Smooth muscle cell (in vitro differentiated cells): ENCODE measurements around the gene GALK2. TPM values are rescaled to one million over a fixed set of nuclear protein-coding genes. Genes with fewer than 3 reads are reported as not detected.
"Not testable (repeated sequence)": the region's sequence is repeated elsewhere in the genome, so short reads cannot be mapped to it uniquely, and the experiment has no call there.

Experiments
- DNase-seq: peaks from one replicate; lab custom pipeline; 2025; ENCODE audit not compliant: unreplicated experiment; lab: John Stamatoyannopoulos, UW
- H2AFZ ChIP-seq: fragments of 200-600 bp; sonication (generic); 2 replicates; pipeline ENCODE4 v1.6.0; 2016; ENCODE audit warnings: antibody characterized with exemption, low read depth, mild to moderate bottlenecking
- H3F3A ChIP-seq: fragments of 200-600 bp; sonication (generic); 2 replicates; pipeline ENCODE4 v1.6.0; 2017; ENCODE audit warnings: antibody characterized with exemption, low read depth
- H3K27ac ChIP-seq: fragments of 200-600 bp; sonication (generic); 2 replicates; pipeline ENCODE4 v1.5.1; 2016; ENCODE audit warnings: low read depth, mild to moderate bottlenecking
- H3K27me3 ChIP-seq: fragments of 200-600 bp; sonication (generic); 2 replicates; pipeline ENCODE4 v1.6.1; 2016; ENCODE audit warnings: low read depth, mild to moderate bottlenecking
- H3K36me3 ChIP-seq: fragments of 200-600 bp; sonication (generic); 2 replicates; pipeline ENCODE4 v1.5.1; 2016; ENCODE audit warnings: low read depth
- H3K4me1 ChIP-seq: fragments of 200-600 bp; sonication (generic); 2 replicates; pipeline ENCODE4 v1.5.1; 2016; ENCODE audit warnings: low read depth
- H3K4me2 ChIP-seq: fragments of 200-600 bp; sonication (generic); 2 replicates; pipeline ENCODE4 v1.6.0; 2016; ENCODE audit warnings: mild to moderate bottlenecking
- H3K4me3 ChIP-seq: fragments of 200-600 bp; sonication (generic); 2 replicates; pipeline ENCODE4 v1.5.1; 2016; ENCODE audit warnings: mild to moderate bottlenecking
- H3K79me2 ChIP-seq: fragments of 200-600 bp; sonication (generic); 2 replicates; pipeline ENCODE4 v1.6.0; 2016; ENCODE audit warnings: low read depth, mild to moderate bottlenecking
- H3K9ac ChIP-seq: fragments of 200-600 bp; sonication (generic); 2 replicates; pipeline ENCODE4 v1.6.0; 2016; ENCODE audit warnings: low read depth
- H3K9me3 ChIP-seq: fragments of 200-600 bp; sonication (generic); replicated peaks from 2 replicates; pipeline ENCODE4 v1.5.1; 2016; ENCODE audit warnings: low read depth
- H4K20me1 ChIP-seq: fragments of 200-600 bp; sonication (generic); 2 replicates; pipeline ENCODE4 v1.6.0; 2016; ENCODE audit warnings: low read depth
- WGBS: methylation state at CpG from one replicate; pipeline ENCODE4 v1.1.7; 2016; ENCODE audit warnings: low lambda C conversion rate; 5-methylcytosine and 5-hydroxymethylcytosine counted together
- polyA plus RNA-seq: library from polyadenylated mRNA; unstranded; fragments of >200 nt; fragmentation: Nextera tagmentation; extraction: Ambion mirVana; gene quantifications from 2 replicates; pipeline ENCODE4 v1.2.1, GENCODE V29; 2016
- total RNA-seq: library from RNA; depleted of rRNA; stranded (reverse); fragments of >200 nt; gene quantifications from 2 replicates; pipeline ENCODE4 v1.2.3, GENCODE V29; 2014
- TF ChIP-seq, protein P1 (sequence below): fragments of 200-600 bp; sonication (generic); IDR thresholded peaks from 2 replicates; pipeline ENCODE4 v1.5.1; 2017; ENCODE audit warnings: borderline replicate concordance, mild to moderate bottlenecking, antibody characterized with exemption; ENCODE audit not compliant: insufficient read depth, poor library complexity, severe bottlenecking

Gene GALK2
- total and polyA plus RNA-seq, 2 experiments from 2014 or later, result 24.4 to 33.4 TPM

DNA sequence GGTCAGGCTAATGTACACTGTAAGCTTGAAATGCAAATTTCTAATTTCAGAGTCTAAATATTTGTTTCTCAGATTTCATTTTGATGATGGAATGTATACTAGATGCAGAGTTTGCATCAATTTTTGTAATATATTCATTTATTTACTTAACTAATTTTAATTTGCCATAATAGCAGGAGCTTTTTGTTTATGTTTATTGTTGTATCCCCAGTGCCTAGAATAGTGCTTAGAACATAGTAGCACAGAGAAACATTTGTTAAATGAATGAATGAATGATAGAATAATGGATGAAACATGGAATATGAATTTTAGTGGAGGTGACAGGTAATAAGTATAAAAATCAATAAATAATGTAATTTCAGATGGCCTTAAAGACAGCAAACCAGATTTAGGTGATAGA is 5.2 kb upstream of the GALK2 start:
- no peak overlapping the region for H3K27ac ChIP-seq
- no peak for DNase-seq
- peaks cover 6% of the 10 kb centered on the region for H3K36me3 ChIP-seq
- H3K9me3 ChIP-seq, result no peaks in the 10 kb centered on the region
- TF ChIP-seq, protein P1, sequence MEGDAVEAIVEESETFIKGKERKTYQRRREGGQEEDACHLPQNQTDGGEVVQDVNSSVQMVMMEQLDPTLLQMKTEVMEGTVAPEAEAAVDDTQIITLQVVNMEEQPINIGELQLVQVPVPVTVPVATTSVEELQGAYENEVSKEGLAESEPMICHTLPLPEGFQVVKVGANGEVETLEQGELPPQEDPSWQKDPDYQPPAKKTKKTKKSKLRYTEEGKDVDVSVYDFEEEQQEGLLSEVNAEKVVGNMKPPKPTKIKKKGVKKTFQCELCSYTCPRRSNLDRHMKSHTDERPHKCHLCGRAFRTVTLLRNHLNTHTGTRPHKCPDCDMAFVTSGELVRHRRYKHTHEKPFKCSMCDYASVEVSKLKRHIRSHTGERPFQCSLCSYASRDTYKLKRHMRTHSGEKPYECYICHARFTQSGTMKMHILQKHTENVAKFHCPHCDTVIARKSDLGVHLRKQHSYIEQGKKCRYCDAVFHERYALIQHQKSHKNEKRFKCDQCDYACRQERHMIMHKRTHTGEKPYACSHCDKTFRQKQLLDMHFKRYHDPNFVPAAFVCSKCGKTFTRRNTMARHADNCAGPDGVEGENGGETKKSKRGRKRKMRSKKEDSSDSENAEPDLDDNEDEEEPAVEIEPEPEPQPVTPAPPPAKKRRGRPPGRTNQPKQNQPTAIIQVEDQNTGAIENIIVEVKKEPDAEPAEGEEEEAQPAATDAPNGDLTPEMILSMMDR, result no peak
- no peak overlapping the region for H2AFZ ChIP-seq
- no peaks in the 10 kb centered on the region for H4K20me1 ChIP-seq
- H3K4me3 ChIP-seq, result no peak overlapping the region
- no peak overlapping the region for H3K4me2 ChIP-seq
- H3F3A ChIP-seq, result no peaks in the 10 kb centered on the region
- no peaks in the 10 kb centered on the region for H3K4me1 ChIP-seq
- H3K27me3 ChIP-seq, result no peaks in the 10 kb centered on the region
- peaks cover 20% of the 10 kb centered on the region for H3K79me2 ChIP-seq
- no peak overlapping the region for H3K9ac ChIP-seq

DNA sequence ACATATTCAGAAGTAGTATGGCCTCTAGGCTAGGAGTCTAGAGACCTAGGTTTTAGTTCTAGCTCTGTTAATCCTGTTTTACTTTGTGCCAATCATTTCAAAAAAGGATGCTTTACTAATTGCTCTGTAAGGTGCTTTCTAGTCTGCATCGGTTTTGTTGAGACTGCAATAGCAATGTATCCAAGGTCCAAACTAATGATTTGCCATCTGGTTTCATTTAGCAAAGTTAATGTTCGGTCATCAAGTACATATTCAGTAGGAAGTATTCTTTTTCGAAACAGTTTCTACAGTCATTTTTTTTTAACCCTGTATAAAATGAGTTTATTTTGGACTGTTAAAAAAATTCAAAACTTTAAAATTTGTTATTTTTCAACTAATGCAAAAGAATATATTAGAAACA is 2.0 kb upstream of the GALK2 start:
- Histone ChIP-seq H3K36me3 (no peaks in the 10 kb centered on the region), H3K79me2 (peaks cover 30% of the 10 kb centered on the region), H3K4me3 (no peak overlapping the region), H3K27me3 (no peaks in the 10 kb centered on the region), H3K4me1 (peaks cover 7% of the 10 kb centered on the region), H4K20me1 (no peaks in the 10 kb centered on the region), H3K27ac (no peak overlapping the region), H2AFZ (no peak overlapping the region), H3K9me3 (no peaks in the 10 kb centered on the region), H3K4me2 (no peak overlapping the region), H3K9ac (no peak overlapping the region), H3F3A (no peaks in the 10 kb centered on the region)
- no peak for DNase-seq
- 98% methylated on average over 3 of the region's 3 CpGs for WGBS
- TF ChIP-seq, protein P1, result no peak

DNA sequence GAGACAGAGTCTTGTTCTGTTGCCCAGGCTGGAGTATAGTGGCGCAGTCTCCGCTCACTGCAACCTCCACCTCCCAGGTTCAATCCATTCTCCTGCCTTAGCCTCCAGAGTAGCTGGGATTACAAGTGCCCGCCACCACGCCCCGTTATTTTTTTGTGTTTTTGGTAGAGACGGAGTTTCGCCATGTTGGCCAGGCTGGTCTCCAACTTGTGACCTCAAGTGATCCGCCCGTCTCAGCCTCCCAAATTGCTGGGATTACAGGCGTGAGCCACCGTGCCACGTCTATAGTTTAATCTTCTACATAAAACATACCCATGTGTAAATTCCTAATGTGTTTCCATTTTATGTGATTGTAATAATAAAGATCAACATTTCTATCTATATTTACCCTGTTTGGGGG is 1.7 kb downstream of the GALK2 start:
- 98% methylated on average over 12 of the region's 12 CpGs for WGBS
- H3K79me2 ChIP-seq, result peaks cover 33% of the 10 kb centered on the region

DNA sequence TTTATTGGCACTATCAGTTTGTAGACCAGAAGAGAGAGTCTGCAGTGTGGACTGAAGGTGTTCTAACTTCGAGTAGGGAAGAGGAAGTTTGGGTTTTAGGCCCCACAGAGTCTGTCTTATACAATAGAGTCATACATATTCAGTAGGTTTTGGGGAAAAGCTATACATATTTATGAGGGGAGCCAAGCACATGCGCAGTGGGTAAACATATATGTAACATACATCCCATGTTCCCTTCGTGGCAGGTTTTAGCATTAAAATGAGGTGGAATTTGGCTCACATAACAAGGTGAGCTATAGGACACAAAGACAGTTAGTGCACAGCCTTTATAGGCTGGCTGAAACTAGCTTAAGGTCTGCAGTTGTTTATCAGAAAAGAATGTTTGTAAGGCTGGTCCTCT is 4.9 kb downstream of the GALK2 start:
- no peak for DNase-seq
- peaks cover 7% of the 10 kb centered on the region for H4K20me1 ChIP-seq
- H3K36me3 ChIP-seq, result no peaks in the 10 kb centered on the region
- no peak overlapping the region for H3K4me3 ChIP-seq
- H3K79me2 ChIP-seq, result peaks cover 44% of the 10 kb centered on the region
- no peaks in the 10 kb centered on the region for H3K27me3 ChIP-seq
- TF ChIP-seq, protein P1, result no peak
- no peaks in the 10 kb centered on the region for H3F3A ChIP-seq
- peaks cover 7% of the 10 kb centered on the region for H3K4me1 ChIP-seq
- 99% methylated on average over 3 of the region's 3 CpGs for WGBS
- no peak overlapping the region for H3K9ac ChIP-seq
- no peak overlapping the region for H3K4me2 ChIP-seq
- no peaks in the 10 kb centered on the region for H3K9me3 ChIP-seq
- no peak overlapping the region for H2AFZ ChIP-seq
- H3K27ac ChIP-seq, result no peak overlapping the region

More for the DNA sequence above, 1.7 kb downstream of the GALK2 start:
- H2AFZ ChIP-seq, result no peak overlapping the region
- no peak overlapping the region for H3K27ac ChIP-seq
- H3K36me3 ChIP-seq, result no peaks in the 10 kb centered on the region
- TF ChIP-seq, protein P1, result no peak
- peaks cover 3% of the 10 kb centered on the region for H4K20me1 ChIP-seq
- no peaks in the 10 kb centered on the region for H3K9me3 ChIP-seq
- no peak overlapping the region for H3K4me2 ChIP-seq
- no peaks in the 10 kb centered on the region for H3K27me3 ChIP-seq
- H3F3A ChIP-seq, result no peaks in the 10 kb centered on the region
- peaks cover 7% of the 10 kb centered on the region for H3K4me1 ChIP-seq
- H3K9ac ChIP-seq, result no peak overlapping the region
- DNase-seq, result no peak
- H3K4me3 ChIP-seq, result no peak overlapping the region

DNA sequence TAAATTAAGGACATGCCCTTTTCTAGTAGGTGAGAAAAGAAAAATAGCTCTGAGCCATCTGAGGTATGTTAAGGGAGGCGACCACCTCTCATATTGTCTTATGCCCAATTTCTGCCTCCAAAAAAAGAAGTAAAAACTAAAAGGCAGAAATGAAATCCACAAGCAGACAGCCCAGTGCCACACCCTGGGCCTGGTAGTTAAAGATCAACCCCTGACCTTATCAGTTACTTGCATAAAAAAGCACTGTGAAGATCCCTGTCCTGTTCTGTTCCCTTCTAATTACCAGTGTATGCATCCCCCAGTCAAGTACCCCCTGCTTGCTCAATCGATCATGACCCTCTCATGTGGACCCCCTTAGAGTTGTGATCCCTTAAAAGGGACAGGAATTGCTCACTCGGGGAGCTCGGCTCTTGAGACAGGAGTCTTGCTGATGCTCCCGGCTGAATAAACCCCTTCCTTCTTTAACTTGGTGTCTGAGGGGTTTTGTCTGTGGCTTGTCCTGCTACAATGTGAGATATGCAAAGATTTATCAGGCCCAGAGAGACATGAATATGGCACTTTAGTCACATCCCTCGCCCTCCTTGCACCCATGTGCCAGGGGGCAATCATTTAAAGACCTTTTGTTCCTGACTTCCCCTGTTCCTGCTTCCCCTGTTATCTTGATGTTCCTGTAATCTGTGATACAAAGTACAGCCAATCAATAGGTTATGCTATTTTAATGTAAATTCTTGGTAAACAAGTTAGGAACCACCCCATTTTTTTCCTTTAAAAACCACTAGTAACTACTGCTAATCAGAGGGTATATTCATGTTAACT is 5.7 kb downstream of the GALK2 start:
- DNase-seq, H3K9ac ChIP-seq, H3K36me3 ChIP-seq, H3K27me3 ChIP-seq, H3K9me3 ChIP-seq, H3K4me2 ChIP-seq, H3K4me3 ChIP-seq, H3K27ac ChIP-seq, H3K4me1 ChIP-seq, H3F3A ChIP-seq, H2AFZ ChIP-seq, H4K20me1 ChIP-seq: not testable (repeated sequence)
- WGBS, result 96% methylated on average over 6 of the region's 6 CpGs
- peaks cover 44% of the 10 kb centered on the region for H3K79me2 ChIP-seq
